HG02970 (cell line): Measurements from ENCODE around the gene SLC49A3.
"Not testable (repeated sequence)": the region's sequence is repeated elsewhere in the genome, so short reads cannot be mapped to it uniquely, and the experiment has no call there.

Experiments
- ATAC-seq: cut with Tn5 transposase; IDR thresholded peaks from one replicate; pipeline ENCODE4 v1.9.1; 2021; ENCODE audit warnings: mild to moderate bottlenecking, moderate library complexity, moderate number of reproducible peaks; ENCODE audit not compliant: unreplicated experiment, low FRiP score

The SLC49A3 gene

GRCh38 chr4:688854-689681, at the start of gene SLC49A3:
Gene SLC49A3, minus strand, starts transcription at chr4:689151. Its CDS starts 24 bp downstream, at chr4:689127.
- ATAC-seq, result no peak

GRCh38 chr4:736561-736960, 47.6 kb upstream of the SLC49A3 start:
- ATAC-seq, result not testable (repeated sequence)

- no peak for ATAC-seq
These were observed 46.6 kb upstream of the SLC49A3 start for GRCh38 chr4:735583-735982.

GRCh38 chr4:734951-735350, 46.0 kb upstream of the SLC49A3 start:
- ATAC-seq, result no peak

- ATAC-seq, result no peak
These were observed 45.1 kb upstream of the SLC49A3 start for GRCh38 chr4:734075-734474.

- no peak for ATAC-seq
These were observed 44.7 kb upstream of the SLC49A3 start for GRCh38 chr4:733631-733980.

- ATAC-seq, result no peak
These were observed 44.1 kb upstream of the SLC49A3 start for GRCh38 chr4:732911-733630.

- no peak for ATAC-seq
These were observed 43.5 kb upstream of the SLC49A3 start for GRCh38 chr4:732486-732885.

GRCh38 chr4:731954-732353, 43.0 kb upstream of the SLC49A3 start:
- not testable (repeated sequence) for ATAC-seq

GRCh38 chr4:730946-731904, 42.3 kb upstream of the SLC49A3 start:
- ATAC-seq, result not testable (repeated sequence)

- ATAC-seq, result no peak
These were observed 41.6 kb upstream of the SLC49A3 start for GRCh38 chr4:730511-730910.

GRCh38 chr4:729336-730315, 40.7 kb upstream of the SLC49A3 start:
- no peak for ATAC-seq

- no peak for ATAC-seq
These were observed 38.6 kb upstream of the SLC49A3 start for GRCh38 chr4:727576-727975.

GRCh38 chr4:726838-727237, 37.9 kb upstream of the SLC49A3 start:
- ATAC-seq, result no peak

GRCh38 chr4:726235-726787, 37.4 kb upstream of the SLC49A3 start:
- ATAC-seq, result no peak

GRCh38 chr4:725391-726234, 36.7 kb upstream of the SLC49A3 start:
- no peak for ATAC-seq

GRCh38 chr4:723751-724530, 35.0 kb upstream of the SLC49A3 start:
- ATAC-seq, result no peak
